Gastrocnemius medialis (tissue), 4 donors: ENCODE results near the gene MAPK11. TPM values are rescaled to one million over a fixed set of nuclear protein-coding genes. Genes with fewer than 3 reads are reported as not detected.

Experiments
- ATAC-seq, 2 donors: fragments of 150-250 bp; one replicate each; pipeline ENCODE4 v1.9.1; 2016
- DNase-seq, 2 donors: peaks; one replicate each; pipeline ENCODE4 v3.0.0-alpha.2; 2019
- H3K27ac ChIP-seq, 4 donors: fragments of 200-600 bp; sonication (generic); 1 replicate in 1 of 4; 2 replicates in 3 of 4; pipeline ENCODE4 v1.5.1; 2016 to 2018; ENCODE audit warnings: mild to moderate bottlenecking in 2 of 4, moderate library complexity in 1 of 4
- H3K27me3 ChIP-seq, 3 donors: fragments of 200-600 bp; sonication (generic) in 2 of 3; 1 replicate in 1 of 3; 2 replicates in 2 of 3; pipeline versions ENCODE4 v1.5.1 to v1.6.0; 2016 to 2019; ENCODE audit warnings: mild to moderate bottlenecking in 1 of 3, moderate library complexity in 1 of 3
- H3K36me3 ChIP-seq, 2 donors: fragments of 200-600 bp; sonication (generic) in 1 of 2; one replicate each; pipeline ENCODE4 v1.5.1; 2017 to 2018
- H3K4me1 ChIP-seq, 2 donors: fragments of 200-600 bp; sonication (generic) in 1 of 2; one replicate each; pipeline ENCODE4 v1.5.1; 2016 to 2017; ENCODE audit warnings: mild to moderate bottlenecking in 2 of 2
- H3K4me3 ChIP-seq, 4 donors: fragments of 200-600 bp; sonication (generic) in 3 of 4; 1 replicate in 1 of 4; 2 replicates in 3 of 4; pipeline ENCODE4 v1.5.1; 2016 to 2019; ENCODE audit warnings: mild to moderate bottlenecking in 2 of 4
- H3K9me3 ChIP-seq, 3 donors: fragments of 200-600 bp; sonication (generic) in 2 of 3; 1 replicate in 1 of 3; 2 replicates in 2 of 3; pipeline ENCODE4 v1.5.1; 2016 to 2019
- CTCF ChIP-seq, 5 experiments: fragments of 450-650 bp in 3 of 5; fragments of 200-600 bp in 2 of 5; sonication (generic) in 2 of 5; IDR thresholded peaks in 4 of 5; conservative IDR thresholded peaks in 1 of 5; 1 replicate in 4 of 5; 2 replicates in 1 of 5; pipeline ENCODE4 v1.5.1; 2016 to 2019; ENCODE audit warnings: antibody characterized with exemption in 5 of 5, mild to moderate bottlenecking in 3 of 5, moderate library complexity in 3 of 5
- POLR2A ChIP-seq, 2 donors: fragments of 450-650 bp; IDR thresholded peaks; one replicate each; pipeline ENCODE4 v1.6.1; 2017; ENCODE audit warnings: antibody characterized with exemption in 2 of 2, mild to moderate bottlenecking in 2 of 2, moderate library complexity in 2 of 2
- in situ Hi-C, 4 donors: fragments of 200-750 bp; cut with MboI; loops; one replicate each; pipeline versions ENCODE4 v1.15.0 to v1.8.0; 2017; ENCODE audit warnings: low sequenced_read_pairs in 4 of 4
- intact Hi-C: fragments of 100-400 bp; cut with DNase I; formaldehyde crosslinking; loops from one replicate; pipeline ENCODE4 v1.15.1; 2023; ENCODE audit warnings: low total_unique reads
- total RNA-seq, 4 donors: library from RNA; depleted of rRNA; stranded (reverse); fragments of >200 nt; gene quantifications; one replicate each; pipeline versions ENCODE4 v1.1.0 to v1.2.3, GENCODE V29; 2016

MAPK11 gene
- total RNA-seq, 4 donors from 2014 or later, result 1.8 to 4.2 (median 3.4) TPM

GRCh38 chr22:50289151-50289941, 19.2 kb upstream of the MAPK11 start:
- DNase-seq (no peak), ATAC-seq (no peak)
- H3K27ac ChIP-seq, result no peak overlapping the region
- TF ChIP-seq CTCF (IDR thresholded peaks at IDR 0.05 in 4 of 5, conservative IDR thresholded peaks at IDR 0.05 in 1 of 5), result no peak
- no peak for TF ChIP-seq POLR2A (IDR thresholded peaks at IDR 0.05)
- no peaks in the 10 kb centered on the region for H3K36me3 ChIP-seq
- no peaks in the 10 kb centered on the region for H3K9me3 ChIP-seq
- in situ Hi-C loops (no loop called here), intact Hi-C loops (no loop called here)
- H3K27me3 ChIP-seq, result no peaks in the 10 kb centered on the region
- no peak overlapping the region for H3K4me3 ChIP-seq
- peaks cover 2 to 10% of the 10 kb centered on the region in 2 donors for H3K4me1 ChIP-seq

GRCh38 chr22:50287731-50288130, 17.6 kb upstream of the MAPK11 start:
- H3K36me3 ChIP-seq, result no peaks in the 10 kb centered on the region
- in situ Hi-C loops (no loop called here), intact Hi-C loops (no loop called here)
- no peaks in the 10 kb centered on the region for H3K4me1 ChIP-seq
- no peak overlapping the region for H3K4me3 ChIP-seq
- no peaks in the 10 kb centered on the region for H3K9me3 ChIP-seq
- TF ChIP-seq POLR2A (IDR thresholded peaks at IDR 0.05), result no peak
- TF ChIP-seq CTCF (IDR thresholded peaks at IDR 0.05 in 4 of 5, conservative IDR thresholded peaks at IDR 0.05 in 1 of 5), result no peak
- no peaks in the 10 kb centered on the region for H3K27me3 ChIP-seq
- no peak overlapping the region for H3K27ac ChIP-seq
- ATAC-seq (no peak), DNase-seq (no peak)

GRCh38 chr22:50286701-50287318, 16.6 kb upstream of the MAPK11 start:
- no peak for ATAC-seq
- no peak for TF ChIP-seq CTCF (IDR thresholded peaks at IDR 0.05 in 4 of 5, conservative IDR thresholded peaks at IDR 0.05 in 1 of 5)
- TF ChIP-seq POLR2A (IDR thresholded peaks at IDR 0.05), result no peak
- H3K4me3 ChIP-seq, result no peak overlapping the region
- no peaks in the 10 kb centered on the region for H3K4me1 ChIP-seq
- no peaks in the 10 kb centered on the region for H3K36me3 ChIP-seq
- intact Hi-C loops, result no loop called here
- no peaks in the 10 kb centered on the region for H3K9me3 ChIP-seq
- H3K27me3 ChIP-seq, result no peaks in the 10 kb centered on the region
- no peak for DNase-seq
- in situ Hi-C loops, result no loop called here
- H3K27ac ChIP-seq, result no peak overlapping the region

DNA sequence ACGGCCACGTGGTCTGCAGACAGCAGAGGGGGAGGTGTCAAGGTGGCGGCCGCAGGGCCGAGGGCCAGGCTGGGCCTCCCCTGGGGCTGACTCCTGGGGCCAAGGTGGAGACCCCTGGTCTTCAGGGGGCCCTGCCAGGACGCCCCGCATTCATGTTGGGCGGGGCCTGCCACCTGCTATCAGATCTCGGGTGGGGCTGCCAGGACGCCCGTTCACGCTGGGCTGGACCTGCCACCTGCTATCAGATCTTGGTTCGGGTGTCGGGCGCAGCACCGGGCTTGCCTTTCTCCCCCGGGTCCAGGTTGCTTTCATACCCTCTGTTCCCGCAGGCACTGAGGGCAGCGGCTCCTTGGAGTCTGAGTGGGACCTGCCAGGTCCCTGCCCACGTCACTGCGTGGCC, 16.1 kb upstream of the MAPK11 start:
- ATAC-seq (no peak), DNase-seq (no peak)
- intact Hi-C loops (no loop called here), in situ Hi-C loops (no loop called here)
- no peak for TF ChIP-seq POLR2A (IDR thresholded peaks at IDR 0.05)
- TF ChIP-seq CTCF (IDR thresholded peaks at IDR 0.05 in 4 of 5, conservative IDR thresholded peaks at IDR 0.05 in 1 of 5), result no peak
- no peak overlapping the region for H3K4me3 ChIP-seq
- no peaks in the 10 kb centered on the region for H3K9me3 ChIP-seq
- no peak overlapping the region for H3K27ac ChIP-seq
- H3K36me3 ChIP-seq, result peaks cover 0 to 1% of the 10 kb centered on the region in 2 donors
- no peaks in the 10 kb centered on the region for H3K4me1 ChIP-seq
- no peaks in the 10 kb centered on the region for H3K27me3 ChIP-seq
